ENCODE results near the gene SEC16B. TPM values are rescaled to one million over a fixed set of nuclear protein-coding genes. Genes with fewer than 3 reads are reported as not detected.

Gene SEC16B
- total and polyA plus RNA-seq, 4 experiments from 2014 or later = not detected

- no peaks in the 10 kb centered on the region for H3K36me3 ChIP-seq (ENCODE audit: insufficient read depth, low read length)
- Mint-ChIP-seq H3K27me3 (peaks cover 0 to 1% of the 10 kb centered on the region in 2 donors), H3K36me3 (no peaks in the 10 kb centered on the region), H3K4me3 (no peak overlapping the region), H3K27ac (no peak overlapping the region), H3K9me3 (peaks cover 0 to 5% (median 4%) of the 10 kb centered on the region in 8 donors), H3K4me1 (no peaks in the 10 kb centered on the region)
- DNase-seq = no peak
- intact Hi-C loops (cut with micrococcal nuclease) = no loop called here
- ChIA-PET CTCF (ENCODE audit: partially characterized antibody) (no interaction called here), POLR2A (ENCODE audit: partially characterized antibody) (no interaction called here)
- no peaks in the 10 kb centered on the region for H3K4me1 ChIP-seq (ENCODE audit: insufficient read depth, low read length)
- H3K4me3 ChIP-seq (ENCODE audit: low read length in 2 of 2) = no peak overlapping the region
- H3K9me3 ChIP-seq (ENCODE audit: control insufficient read depth in 1 of 2, low read length in 2 of 2) = no peaks in the 10 kb centered on the region
- H3K27me3 ChIP-seq (ENCODE audit: insufficient read depth, low read length) = no peaks in the 10 kb centered on the region
- no peak overlapping the region for H3K27ac ChIP-seq (ENCODE audit: low read depth, low read length)
These were observed 7.3 kb upstream of the SEC16B start for GRCh38 chr1:177977141-177977540.

GRCh38 chr1:177976596-177976995, 6.7 kb upstream of the SEC16B start:
- H3K27ac ChIP-seq (ENCODE audit: low read depth, low read length) = no peak overlapping the region
- POLR2A ChIA-PET (ENCODE audit: partially characterized antibody) = no interaction called here
- H3K4me1 ChIP-seq (ENCODE audit: insufficient read depth, low read length) = no peaks in the 10 kb centered on the region

DNA sequence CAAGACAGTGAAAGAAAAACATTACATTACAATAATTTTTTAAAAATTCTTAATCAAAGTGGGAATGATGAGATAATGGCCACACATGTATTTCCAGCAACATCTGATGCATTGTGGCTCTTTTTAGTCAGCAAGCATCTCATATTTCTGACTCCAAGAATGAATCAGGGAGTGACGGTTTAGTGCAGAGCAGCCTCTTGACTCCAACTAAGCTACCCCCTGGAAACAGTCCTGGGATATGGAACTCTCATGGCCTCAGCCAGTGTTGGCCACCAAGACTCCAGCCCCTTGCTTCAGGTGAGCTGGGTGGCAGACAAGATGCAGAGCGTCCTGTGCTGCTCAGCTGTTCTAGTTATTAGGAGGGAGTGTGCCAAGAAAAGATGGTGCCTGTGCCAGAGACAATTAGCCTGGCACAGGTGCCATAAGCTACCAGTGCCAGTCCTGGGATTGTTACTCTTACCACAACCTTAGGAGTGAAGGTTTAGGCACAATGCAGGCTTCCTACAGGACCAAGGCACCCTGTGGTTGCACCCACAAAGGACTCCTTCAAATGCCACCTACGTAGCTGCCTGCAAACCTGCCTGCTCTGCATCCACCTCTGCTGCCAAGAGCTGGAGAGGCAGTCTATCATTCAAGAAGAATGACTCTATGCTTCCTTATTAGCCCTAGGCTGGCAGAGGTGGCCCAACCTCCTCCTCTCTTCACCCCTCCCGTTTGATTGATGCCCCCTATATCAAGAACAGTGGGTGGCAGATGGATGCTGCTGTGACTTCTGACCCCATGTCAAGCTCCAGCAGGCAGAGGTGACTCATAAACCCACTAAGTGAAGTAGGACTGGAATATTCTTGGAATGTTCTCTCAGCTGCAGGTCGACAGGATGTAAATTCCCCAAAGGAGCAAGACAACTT, 6.0 kb upstream of the SEC16B start:
- H3K4me3 Mint-ChIP-seq = no peak overlapping the region
- CTCF ChIA-PET (ENCODE audit: partially characterized antibody) = no interaction called here
- peaks cover 0 to 5% (median 3%) of the 10 kb centered on the region in 8 donors for H3K9me3 Mint-ChIP-seq
- intact Hi-C loops (cut with micrococcal nuclease) = no loop called here
- DNase-seq = no peak
- peaks cover 0 to 1% of the 10 kb centered on the region in 2 donors for H3K27me3 Mint-ChIP-seq
- H3K4me3 ChIP-seq (ENCODE audit: low read length in 2 of 2) = no peak overlapping the region
- H3K4me1 ChIP-seq (ENCODE audit: insufficient read depth, low read length) = no peaks in the 10 kb centered on the region
- no peaks in the 10 kb centered on the region for H3K27me3 ChIP-seq (ENCODE audit: insufficient read depth, low read length)
- H3K27ac ChIP-seq (ENCODE audit: low read depth, low read length) = no peak overlapping the region
- no peaks in the 10 kb centered on the region for H3K36me3 Mint-ChIP-seq
- no peaks in the 10 kb centered on the region for H3K9me3 ChIP-seq (ENCODE audit: control insufficient read depth in 1 of 2, low read length in 2 of 2)
- no peaks in the 10 kb centered on the region for H3K36me3 ChIP-seq (ENCODE audit: insufficient read depth, low read length)
- no peaks in the 10 kb centered on the region for H3K4me1 Mint-ChIP-seq
- H3K27ac Mint-ChIP-seq = no peak overlapping the region
- POLR2A ChIA-PET (ENCODE audit: partially characterized antibody) = no interaction called here

More at GRCh38 chr1:177976596-177976995, 6.7 kb upstream of the SEC16B start:
- Histone ChIP-seq H3K36me3 (ENCODE audit: insufficient read depth, low read length) (no peaks in the 10 kb centered on the region), H3K4me3 (ENCODE audit: low read length in 2 of 2) (no peak overlapping the region), H3K27me3 (ENCODE audit: insufficient read depth, low read length) (no peaks in the 10 kb centered on the region), H3K9me3 (ENCODE audit: control insufficient read depth in 1 of 2, low read length in 2 of 2) (no peaks in the 10 kb centered on the region)
- Mint-ChIP-seq H3K27me3 (peaks cover 0 to 1% of the 10 kb centered on the region in 2 donors), H3K27ac (no peak overlapping the region), H3K4me3 (no peak overlapping the region), H3K9me3 (peaks cover 0 to 5% (median 3%) of the 10 kb centered on the region in 8 donors), H3K36me3 (no peaks in the 10 kb centered on the region), H3K4me1 (no peaks in the 10 kb centered on the region)
- DNase-seq = no peak
- intact Hi-C loops (cut with micrococcal nuclease) = no loop called here
- CTCF ChIA-PET (ENCODE audit: partially characterized antibody) = no interaction called here

DNA sequence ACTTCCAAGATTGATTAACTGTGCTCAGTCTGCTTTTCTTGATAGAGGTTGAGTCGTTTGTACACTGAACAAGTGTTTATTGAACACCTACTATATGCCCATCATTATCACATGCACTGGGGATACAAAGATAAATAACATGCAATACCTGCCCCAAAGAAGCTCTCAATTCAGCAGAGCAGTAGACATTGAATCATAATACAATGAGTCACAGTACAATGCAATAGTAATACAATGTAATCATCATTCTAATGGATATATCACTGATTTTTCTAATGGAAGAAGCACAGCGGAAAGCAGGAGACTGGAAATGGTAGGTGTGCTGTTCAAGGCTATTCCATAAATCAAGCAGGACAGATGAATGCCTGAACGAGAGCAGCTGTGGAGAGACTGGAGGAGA, 3.7 kb upstream of the SEC16B start:
- Histone ChIP-seq H3K4me3 (ENCODE audit: low read length in 2 of 2) (no peak overlapping the region), H3K27me3 (ENCODE audit: insufficient read depth, low read length) (no peaks in the 10 kb centered on the region), H3K9me3 (ENCODE audit: control insufficient read depth in 1 of 2, low read length in 2 of 2) (no peaks in the 10 kb centered on the region), H3K36me3 (ENCODE audit: insufficient read depth, low read length) (no peaks in the 10 kb centered on the region), H3K4me1 (ENCODE audit: insufficient read depth, low read length) (no peaks in the 10 kb centered on the region), H3K27ac (ENCODE audit: low read depth, low read length) (no peak overlapping the region)
- ChIA-PET POLR2A (ENCODE audit: partially characterized antibody) (no interaction called here), CTCF (ENCODE audit: partially characterized antibody) (no interaction called here)
- Mint-ChIP-seq H3K36me3 (no peaks in the 10 kb centered on the region), H3K4me1 (no peaks in the 10 kb centered on the region), H3K9me3 (peaks cover 0 to 5% (median 2%) of the 10 kb centered on the region in 8 donors), H3K27me3 (peaks cover 0 to 1% of the 10 kb centered on the region in 2 donors), H3K27ac (no peak overlapping the region), H3K4me3 (no peak overlapping the region)
- no peak for DNase-seq
- intact Hi-C loops (cut with micrococcal nuclease) = no loop called here

DNA sequence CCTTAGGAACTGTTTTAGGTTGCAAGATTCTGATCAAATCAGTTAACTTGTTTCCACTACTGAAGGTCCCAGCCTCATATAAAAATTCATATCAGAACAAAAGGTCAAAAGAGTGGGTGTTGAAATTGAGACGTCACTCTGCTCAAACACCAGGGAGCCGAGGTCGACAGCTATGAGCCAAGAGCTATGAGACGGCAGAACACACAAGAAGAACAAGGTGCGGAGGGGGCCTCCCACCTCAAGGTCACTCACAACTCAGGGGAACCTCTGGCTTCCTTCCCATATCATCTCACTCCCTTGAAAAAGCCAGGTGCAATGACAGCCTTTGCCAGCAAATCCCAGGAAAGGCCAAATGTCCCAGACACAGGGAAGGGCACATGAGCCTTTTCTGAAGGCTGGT, 749 bp downstream of the SEC16B start:
- Histone ChIP-seq H3K9me3 (ENCODE audit: control insufficient read depth in 1 of 2, low read length in 2 of 2) (no peaks in the 10 kb centered on the region), H3K4me3 (ENCODE audit: low read length in 2 of 2) (no peak overlapping the region), H3K27ac (ENCODE audit: low read depth, low read length) (no peak overlapping the region), H3K4me1 (ENCODE audit: insufficient read depth, low read length) (no peaks in the 10 kb centered on the region), H3K36me3 (ENCODE audit: insufficient read depth, low read length) (no peaks in the 10 kb centered on the region), H3K27me3 (ENCODE audit: insufficient read depth, low read length) (no peaks in the 10 kb centered on the region)
- no peak overlapping the region for H3K27ac Mint-ChIP-seq
- H3K27me3 Mint-ChIP-seq = no peaks in the 10 kb centered on the region
- ChIA-PET CTCF (ENCODE audit: partially characterized antibody) (no interaction called here), POLR2A (ENCODE audit: partially characterized antibody) (no interaction called here)
- no peak for DNase-seq
- peaks cover 0 to 4% (median under 1%) of the 10 kb centered on the region in 8 donors for H3K9me3 Mint-ChIP-seq
- no peaks in the 10 kb centered on the region for H3K4me1 Mint-ChIP-seq
- H3K4me3 Mint-ChIP-seq = no peak overlapping the region
- intact Hi-C loops (cut with micrococcal nuclease) = no loop called here
- H3K36me3 Mint-ChIP-seq = no peaks in the 10 kb centered on the region

- no peaks in the 10 kb centered on the region for H3K4me1 ChIP-seq (ENCODE audit: insufficient read depth, low read length)
- Mint-ChIP-seq H3K36me3 (no peaks in the 10 kb centered on the region), H3K9me3 (peaks cover 0 to 4% (median 0%) of the 10 kb centered on the region in 8 donors), H3K4me1 (no peaks in the 10 kb centered on the region), H3K27ac (no peak overlapping the region), H3K27me3 (no peaks in the 10 kb centered on the region), H3K4me3 (no peak overlapping the region)
- no peak for DNase-seq
- H3K9me3 ChIP-seq (ENCODE audit: control insufficient read depth in 1 of 2, low read length in 2 of 2) = no peaks in the 10 kb centered on the region
- POLR2A ChIA-PET (ENCODE audit: partially characterized antibody) = no interaction called here
- CTCF ChIA-PET (ENCODE audit: partially characterized antibody) = no interaction called here
- H3K36me3 ChIP-seq (ENCODE audit: insufficient read depth, low read length) = no peaks in the 10 kb centered on the region
- no peak overlapping the region for H3K27ac ChIP-seq (ENCODE audit: low read depth, low read length)
- H3K27me3 ChIP-seq (ENCODE audit: insufficient read depth, low read length) = no peaks in the 10 kb centered on the region
- H3K4me3 ChIP-seq (ENCODE audit: low read length in 2 of 2) = no peak overlapping the region
- intact Hi-C loops (cut with micrococcal nuclease) = no loop called here
These were observed 3.7 kb downstream of the SEC16B start for GRCh38 chr1:177966199-177966598.

DNA sequence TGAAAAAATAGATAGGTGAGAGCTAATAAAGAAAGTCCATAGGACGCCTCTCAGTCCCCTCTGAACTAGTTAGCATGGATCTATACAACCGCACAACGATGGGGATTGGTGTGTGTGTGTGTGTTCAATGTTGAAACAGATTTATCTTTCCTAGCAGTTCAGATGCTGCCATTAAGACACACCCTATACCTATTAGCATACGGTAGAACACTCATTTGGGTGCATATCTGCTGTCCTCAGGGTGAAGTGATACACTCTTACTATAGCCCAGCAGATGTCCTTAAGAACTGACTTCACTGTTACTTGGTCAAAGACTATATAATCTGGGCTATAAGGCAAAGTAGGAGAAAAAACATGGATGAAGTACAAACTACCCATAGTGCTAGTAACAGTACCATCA, 4.6 kb downstream of the SEC16B start:
- H3K4me1 ChIP-seq (ENCODE audit: insufficient read depth, low read length) = no peaks in the 10 kb centered on the region
- DNase-seq = no peak
- H3K36me3 ChIP-seq (ENCODE audit: insufficient read depth, low read length) = no peaks in the 10 kb centered on the region
- H3K27ac Mint-ChIP-seq = no peak overlapping the region
- no peaks in the 10 kb centered on the region for H3K4me1 Mint-ChIP-seq
- intact Hi-C loops (cut with micrococcal nuclease) = no loop called here
- no peak overlapping the region for H3K4me3 Mint-ChIP-seq
- no peaks in the 10 kb centered on the region for H3K9me3 ChIP-seq (ENCODE audit: control insufficient read depth in 1 of 2, low read length in 2 of 2)
- CTCF ChIA-PET (ENCODE audit: partially characterized antibody) = no interaction called here
- no peak overlapping the region for H3K27ac ChIP-seq (ENCODE audit: low read depth, low read length)
- H3K36me3 Mint-ChIP-seq = no peaks in the 10 kb centered on the region
- H3K9me3 Mint-ChIP-seq = peaks cover 0 to 4% (median under 1%) of the 10 kb centered on the region in 8 donors
- POLR2A ChIA-PET (ENCODE audit: partially characterized antibody) = no interaction called here
- no peak overlapping the region for H3K4me3 ChIP-seq (ENCODE audit: low read length in 2 of 2)
- H3K27me3 ChIP-seq (ENCODE audit: insufficient read depth, low read length) = no peaks in the 10 kb centered on the region
- H3K27me3 Mint-ChIP-seq = no peaks in the 10 kb centered on the region
